Measurements from ENCODE around the gene EBF3. TPM values are rescaled to one million over a fixed set of nuclear protein-coding genes. Genes with fewer than 3 reads are reported as not detected.

EBF3 gene
- total RNA-seq, 1 experiment from 2014 or later, result 0.22 TPM

DNA sequence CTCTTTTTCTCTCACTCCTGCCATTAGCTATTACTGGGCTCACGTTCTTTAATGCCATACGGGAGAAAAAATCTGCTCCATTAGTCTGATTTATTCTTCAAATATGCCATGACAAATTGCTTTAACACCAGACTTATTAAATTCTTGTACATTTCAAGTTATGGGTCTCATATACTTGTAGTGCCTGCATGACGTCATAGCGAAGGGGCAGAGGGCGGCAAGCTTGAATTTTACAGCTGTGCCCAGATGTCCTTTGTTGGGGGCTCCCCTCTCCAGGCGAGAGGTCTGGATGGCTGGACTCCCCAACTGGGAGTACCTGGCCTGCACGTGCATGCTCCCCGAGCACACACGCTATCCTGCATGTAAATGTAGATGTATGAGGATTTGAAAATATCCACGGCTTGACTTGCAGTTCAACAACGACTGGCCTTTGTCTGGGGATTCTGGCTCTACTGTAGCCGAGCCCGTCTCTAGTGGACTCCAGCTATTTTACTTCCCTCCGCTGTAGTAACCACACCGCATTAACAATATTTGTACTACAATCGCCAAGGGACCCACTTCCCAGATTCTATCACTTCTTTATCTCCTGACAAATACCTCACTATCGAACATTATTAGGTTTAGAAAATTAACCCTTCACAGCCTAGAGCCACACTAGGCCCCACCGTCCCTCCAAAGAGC, 79.5 kb downstream of the EBF3 start:
- H3K27ac Mint-ChIP-seq, result no peak overlapping the region
- WGBS (ENCODE audit: extremely low coverage, insufficient read length, low lambda C conversion rate), result no CpG with 5 or more reads among the region's 18 CpGs
- TF ChIP-seq, protein P1, sequence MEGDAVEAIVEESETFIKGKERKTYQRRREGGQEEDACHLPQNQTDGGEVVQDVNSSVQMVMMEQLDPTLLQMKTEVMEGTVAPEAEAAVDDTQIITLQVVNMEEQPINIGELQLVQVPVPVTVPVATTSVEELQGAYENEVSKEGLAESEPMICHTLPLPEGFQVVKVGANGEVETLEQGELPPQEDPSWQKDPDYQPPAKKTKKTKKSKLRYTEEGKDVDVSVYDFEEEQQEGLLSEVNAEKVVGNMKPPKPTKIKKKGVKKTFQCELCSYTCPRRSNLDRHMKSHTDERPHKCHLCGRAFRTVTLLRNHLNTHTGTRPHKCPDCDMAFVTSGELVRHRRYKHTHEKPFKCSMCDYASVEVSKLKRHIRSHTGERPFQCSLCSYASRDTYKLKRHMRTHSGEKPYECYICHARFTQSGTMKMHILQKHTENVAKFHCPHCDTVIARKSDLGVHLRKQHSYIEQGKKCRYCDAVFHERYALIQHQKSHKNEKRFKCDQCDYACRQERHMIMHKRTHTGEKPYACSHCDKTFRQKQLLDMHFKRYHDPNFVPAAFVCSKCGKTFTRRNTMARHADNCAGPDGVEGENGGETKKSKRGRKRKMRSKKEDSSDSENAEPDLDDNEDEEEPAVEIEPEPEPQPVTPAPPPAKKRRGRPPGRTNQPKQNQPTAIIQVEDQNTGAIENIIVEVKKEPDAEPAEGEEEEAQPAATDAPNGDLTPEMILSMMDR (conservative IDR thresholded peaks at IDR 0.05), result no peak

More for the DNA sequence above, 79.5 kb downstream of the EBF3 start:
- no peaks in the 10 kb centered on the region for H3K23me2 ChIP-seq (ENCODE audit: insufficient read length, low read depth, low read length, poor library complexity, severe bottlenecking)
- H2BK20ac ChIP-seq (ENCODE audit: low read depth, low read length, poor library complexity, severe bottlenecking), result no peak overlapping the region
- H3K9ac ChIP-seq (ENCODE audit: extremely low read depth, insufficient read length, low read length), result no peak overlapping the region
- H3K36me3 Mint-ChIP-seq (ENCODE audit: insufficient read depth in 1 of 3, low read depth in 3 of 3), result no peaks in the 10 kb centered on the region
- no peaks in the 10 kb centered on the region for H3K9me3 ChIP-seq (ENCODE audit: control insufficient read depth, low read depth, low read length)
- H3K4ac ChIP-seq (ENCODE audit: low read depth, low read length), result no peak overlapping the region
- no peak overlapping the region for H3T11ph ChIP-seq (ENCODE audit: low read length)
- no peak for DNase-seq
- no peak overlapping the region for H2BK12ac ChIP-seq (ENCODE audit: insufficient read length, low read depth, low read length)
- no peak overlapping the region for H3K14ac ChIP-seq (ENCODE audit: insufficient read depth, low read length)
- H3K18ac ChIP-seq (ENCODE audit: insufficient read length, low read depth, low read length), result no peak overlapping the region
- no peak overlapping the region for H2AK5ac ChIP-seq (ENCODE audit: insufficient read length, low read length)
- no peak overlapping the region for H3K4me3 Mint-ChIP-seq
- no peak overlapping the region for H2BK5ac ChIP-seq (ENCODE audit: insufficient read length, low read length)
- H3K4me1 ChIP-seq (ENCODE audit: insufficient read depth, low read length), result no peaks in the 10 kb centered on the region
- no peaks in the 10 kb centered on the region; a peak in 1 of 5 replicates for H3K9me3 Mint-ChIP-seq
- no peaks in the 10 kb centered on the region for H4K20me1 ChIP-seq (ENCODE audit: control insufficient read depth, insufficient read depth, insufficient read length)
- no peak overlapping the region for H2BK15ac ChIP-seq (ENCODE audit: low read depth, low read length)
- H4K8ac ChIP-seq (replicated peaks; ENCODE audit: insufficient read length, low read depth, low read length), result no peak overlapping the region
- H3K27me3 Mint-ChIP-seq (ENCODE audit: low read depth), result peaks cover 13% of the 10 kb centered on the region
- peaks cover 6 to 8% of the 10 kb centered on the region in 2 experiments for H3K4me1 Mint-ChIP-seq
- no peak overlapping the region for H3K56ac ChIP-seq (ENCODE audit: insufficient read length, low read depth, low read length)
- no peak overlapping the region for H3K27ac ChIP-seq (ENCODE audit: insufficient read length, low read depth, low read length)
- no peaks in the 10 kb centered on the region for H3K79me2 ChIP-seq (ENCODE audit: insufficient read depth, low read length)
- H4K91ac ChIP-seq (ENCODE audit: insufficient read length, low read depth, low read length), result no peak overlapping the region
- no peak overlapping the region for H2AFZ ChIP-seq (ENCODE audit: low read length)
- H4K5ac ChIP-seq (ENCODE audit: insufficient read length, low read depth, low read length), result no peak overlapping the region
- H3K27me3 ChIP-seq (ENCODE audit: insufficient read depth, low read length), result no peaks in the 10 kb centered on the region
- no peak overlapping the region for H2BK120ac ChIP-seq (ENCODE audit: low read depth, low read length, poor library complexity, severe bottlenecking)
- no peaks in the 10 kb centered on the region for H3K79me1 ChIP-seq (ENCODE audit: insufficient read depth, low read depth, low read length, poor library complexity, severe bottlenecking)
- no peak overlapping the region for H3K23ac ChIP-seq (ENCODE audit: insufficient read length, low read depth, low read length)
- no peak overlapping the region for H3K4me2 ChIP-seq (ENCODE audit: insufficient read depth, insufficient read length, low read length)
